ENCODE data around the gene ARHGAP21.

ARHGAP21 gene

GRCh38 chr10:24722131-24722675 is 1.5 kb downstream of the ARHGAP21 start:
- DNase-seq, result peak; percentile 0

DNA sequence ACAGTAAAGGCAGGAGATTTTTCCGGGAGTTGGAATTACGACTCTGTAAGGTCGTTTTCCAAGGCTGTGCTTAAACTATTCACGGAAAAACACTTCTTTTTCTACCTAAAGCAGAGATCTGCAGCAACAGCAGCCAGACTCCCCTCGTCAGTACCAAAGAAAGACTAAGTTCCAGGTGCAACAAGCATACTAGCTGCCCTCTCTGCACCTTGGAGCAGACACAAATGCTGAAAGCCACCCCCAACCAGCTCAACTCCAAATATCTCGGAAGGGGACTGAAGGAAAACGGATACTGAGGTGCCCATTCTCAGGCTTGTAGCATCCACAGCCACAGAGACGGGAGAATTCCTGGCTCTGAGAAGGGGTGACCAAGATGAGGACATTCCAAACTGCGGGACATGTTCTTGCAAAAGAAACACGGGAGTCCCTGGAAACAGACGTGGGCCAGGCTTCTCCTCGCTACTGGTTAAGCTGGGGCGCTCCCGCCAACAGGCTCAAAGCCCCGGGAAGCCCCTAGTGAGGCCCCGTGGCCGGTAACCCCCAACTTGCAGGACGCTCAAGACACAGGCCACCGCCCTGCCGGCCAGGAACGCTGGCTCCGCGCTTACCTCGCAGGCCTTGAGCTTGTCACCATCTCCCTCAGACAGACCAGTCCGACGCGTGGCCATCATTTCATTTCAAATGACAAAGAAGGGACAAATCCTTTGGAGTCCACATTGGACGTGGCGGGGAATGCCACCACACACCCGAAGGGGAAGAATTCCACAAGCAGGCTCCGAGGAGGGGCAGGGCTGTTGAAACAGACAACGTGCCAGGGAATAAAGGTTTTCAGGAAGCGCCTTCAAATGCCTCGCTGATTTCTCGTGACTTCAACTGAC is 2.2 kb downstream of the ARHGAP21 start:
- no peak for DNase-seq

DNA sequence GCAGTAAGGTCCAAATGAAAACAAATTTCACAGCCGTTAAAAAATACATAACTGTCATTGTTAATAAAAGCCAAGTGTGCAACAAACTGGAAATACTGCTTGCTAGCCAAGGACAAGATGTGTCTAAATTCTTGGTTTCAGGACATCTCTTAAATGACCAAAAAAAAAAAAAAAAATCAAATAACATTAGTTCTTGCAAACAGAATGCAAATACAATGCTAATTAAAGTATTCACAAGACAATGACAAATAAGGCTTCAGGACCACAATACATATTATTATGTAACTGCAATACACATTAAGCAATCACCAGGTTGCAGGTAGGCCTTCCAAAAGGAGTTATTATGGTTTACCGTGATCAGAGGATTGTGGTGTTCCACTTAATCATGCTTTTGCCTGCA is 3.6 kb downstream of the ARHGAP21 start:
- DNase-seq, result no peak

DNA sequence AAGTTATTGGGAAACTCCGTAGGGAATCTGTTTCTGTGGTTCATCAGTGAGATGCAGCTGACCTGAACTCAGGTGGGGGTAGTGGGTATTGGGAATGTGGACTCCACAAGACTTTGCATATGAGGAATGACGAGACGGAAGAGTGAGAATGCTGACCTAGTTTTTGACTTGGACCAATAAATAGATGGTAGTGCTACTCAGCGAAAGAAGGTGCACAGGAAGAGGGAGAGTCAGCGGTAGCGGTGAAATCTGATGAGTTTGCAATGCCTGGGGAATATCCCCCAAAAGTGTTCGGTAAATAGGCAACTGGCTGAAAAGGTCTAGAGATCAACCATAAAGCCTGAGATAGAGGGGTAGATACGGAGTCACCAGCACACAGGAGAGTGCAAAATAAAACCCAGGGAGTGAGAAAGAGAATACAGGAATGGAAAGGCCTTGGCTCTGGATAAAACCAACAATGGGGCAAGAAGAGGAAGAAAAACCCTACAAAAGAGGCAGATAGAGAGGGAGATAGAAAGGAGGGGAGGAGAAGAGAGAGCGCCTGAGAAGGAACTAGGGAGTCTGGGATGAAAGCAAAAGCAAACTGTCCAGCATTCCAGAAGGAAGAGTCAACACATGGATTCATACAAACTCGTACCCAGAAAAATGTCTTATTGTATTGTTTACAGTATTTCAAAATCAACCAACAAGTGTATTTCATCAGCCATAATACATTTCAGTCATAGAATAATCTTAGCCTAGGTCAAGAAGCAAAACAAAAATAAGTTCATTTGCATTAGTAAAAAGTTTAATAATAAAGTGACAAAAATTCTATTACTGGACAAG is 5.4 kb downstream of the ARHGAP21 start:
- no peak for DNase-seq

GRCh38 chr10:24716295-24716694 is 7.4 kb downstream of the ARHGAP21 start:
- DNase-seq, result no peak

DNA sequence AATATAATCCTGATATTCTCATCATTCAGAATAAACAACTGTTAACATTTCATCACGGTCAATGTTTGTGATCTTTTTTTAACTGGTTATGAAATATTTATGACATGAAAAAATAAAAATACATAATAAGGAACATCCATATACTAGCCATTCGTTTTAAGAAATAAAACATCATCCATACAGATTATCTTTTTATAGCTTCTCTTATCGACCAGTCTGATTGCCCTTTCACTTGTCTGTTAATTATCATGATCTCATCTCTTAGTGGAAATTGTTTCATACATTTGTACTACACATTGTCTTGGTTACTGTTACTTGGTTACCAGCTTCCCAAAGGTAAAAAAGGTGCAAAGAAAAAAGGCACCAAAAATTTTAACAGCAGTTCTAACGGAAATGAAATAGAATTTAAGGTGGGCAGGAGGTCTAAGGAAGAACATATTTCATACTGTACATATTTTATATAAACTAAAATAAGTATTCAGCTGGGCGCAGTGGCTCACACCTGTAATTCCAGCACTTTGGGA is 8.4 kb downstream of the ARHGAP21 start:
- DNase-seq, result no peak

DNA sequence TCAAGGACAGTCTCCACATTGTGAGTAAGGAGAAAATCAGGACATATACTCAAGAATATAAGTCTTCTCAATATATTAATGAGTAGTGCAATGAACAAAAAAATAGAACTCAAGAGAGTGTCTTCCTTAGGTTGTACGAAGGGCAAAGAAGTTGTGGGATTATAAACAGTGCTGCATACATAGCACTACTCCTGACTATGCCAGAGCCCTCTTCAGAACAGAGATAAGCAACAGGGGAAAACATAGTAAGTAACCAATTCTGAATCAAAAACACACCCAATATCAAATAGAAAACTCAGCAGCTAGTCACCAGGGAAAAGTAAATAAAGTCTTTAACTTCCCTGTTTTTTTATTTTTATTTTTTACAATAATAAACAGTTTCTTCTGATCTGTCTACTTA is 10.6 kb downstream of the ARHGAP21 start:
- DNase-seq, result no peak

DNA sequence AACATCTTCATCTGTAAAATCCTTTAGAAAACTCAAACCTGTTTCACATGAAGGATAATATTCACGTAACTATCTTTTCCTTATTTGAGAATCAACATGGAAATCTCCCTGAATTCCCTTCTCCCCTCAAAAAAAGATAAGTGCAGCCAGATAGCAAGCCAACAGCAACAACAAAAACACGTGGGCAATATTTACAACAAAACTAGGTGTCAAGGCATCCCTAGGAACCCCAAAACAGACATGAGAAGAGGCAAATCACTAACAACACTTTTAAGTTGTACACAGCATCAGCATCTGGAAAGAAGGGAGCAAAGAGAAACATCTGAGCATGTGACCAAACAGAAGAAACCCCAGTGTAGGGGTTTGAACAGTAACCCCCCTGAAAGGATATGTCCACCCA is 12.2 kb downstream of the ARHGAP21 start:
- DNase-seq, result no peak

- DNase-seq, result no peak
Observed at GRCh38 chr10:24708081-24708480, 15.6 kb downstream of the ARHGAP21 start.

- no peak for DNase-seq
Observed at GRCh38 chr10:24707445-24707844, 16.2 kb downstream of the ARHGAP21 start.

DNA sequence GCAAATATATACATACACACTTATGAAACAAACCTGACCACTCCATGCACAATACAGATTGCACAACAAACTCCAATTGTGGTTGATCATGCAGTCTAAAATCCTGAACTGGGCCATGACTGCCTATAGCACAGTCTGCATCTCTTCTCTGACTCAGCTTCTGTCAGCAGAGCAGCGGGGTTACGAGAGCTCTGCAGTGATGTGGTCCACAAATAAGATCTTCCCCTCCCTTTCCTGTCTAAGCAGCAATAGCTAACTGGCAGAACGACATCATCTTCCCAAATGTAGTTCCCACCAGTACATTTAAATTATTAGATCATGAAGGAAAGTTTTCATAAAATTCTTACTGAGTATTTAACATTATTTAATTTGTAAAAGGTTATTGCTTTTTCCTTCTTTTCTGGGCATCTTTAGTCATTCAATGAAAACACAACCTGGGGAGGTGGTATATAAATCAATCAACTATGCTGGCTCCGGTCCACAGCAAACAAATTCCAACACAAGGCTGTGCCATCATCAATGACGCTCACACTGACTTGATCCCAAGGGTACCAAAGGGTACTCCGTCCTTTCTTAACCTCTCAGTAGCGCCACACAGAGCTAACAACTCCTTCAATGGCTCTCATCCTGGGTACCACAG is 17.1 kb downstream of the ARHGAP21 start:
- peak; percentile 1 for DNase-seq

GRCh38 chr10:24703700-24704099 is 20.0 kb downstream of the ARHGAP21 start:
- no peak for DNase-seq

GRCh38 chr10:24701447-24701846 is 22.2 kb downstream of the ARHGAP21 start:
- DNase-seq, result no peak

DNA sequence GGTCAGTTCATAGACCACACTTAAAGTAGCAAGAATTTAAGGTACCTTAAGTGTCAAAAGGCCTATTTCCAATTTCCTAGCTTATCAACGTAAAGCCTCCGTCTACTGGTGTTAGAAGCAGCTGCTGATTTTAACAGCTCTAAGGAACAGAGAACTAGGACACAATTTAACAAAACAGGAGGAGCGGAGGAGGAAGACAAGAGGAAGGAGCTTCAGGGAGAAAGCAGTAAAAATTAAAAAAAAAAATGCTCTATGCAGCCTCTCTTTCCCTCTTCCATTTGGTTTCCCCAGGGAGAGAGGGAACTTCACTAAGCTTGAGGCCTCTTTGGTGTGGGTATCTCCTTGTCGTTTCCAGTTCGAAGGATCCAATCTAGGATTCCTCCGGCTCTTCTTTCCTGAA is 22.7 kb downstream of the ARHGAP21 start:
- DNase-seq, result no peak

DNA sequence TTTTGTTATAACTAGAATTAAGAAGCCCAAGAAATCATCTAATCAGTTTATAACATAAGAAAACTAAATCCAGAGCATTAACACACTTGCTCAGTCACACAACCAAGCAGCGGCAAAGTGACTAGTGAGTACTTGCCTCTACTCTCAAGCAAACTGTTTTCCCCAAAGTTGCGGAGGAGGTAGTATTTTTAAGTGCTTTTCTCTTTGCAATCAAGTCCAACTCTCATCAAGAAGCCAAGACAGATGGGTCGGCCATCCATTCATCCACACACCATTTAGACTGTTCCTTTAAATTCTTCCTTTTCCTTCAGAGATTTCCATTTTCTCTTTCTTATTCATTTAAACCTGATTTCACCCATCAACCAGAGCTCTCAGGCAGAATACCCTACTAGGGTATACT is 25.4 kb downstream of the ARHGAP21 start:
- DNase-seq, result no peak

- DNase-seq, result no peak
Observed at GRCh38 chr10:24697080-24697479, 26.6 kb downstream of the ARHGAP21 start.

DNA sequence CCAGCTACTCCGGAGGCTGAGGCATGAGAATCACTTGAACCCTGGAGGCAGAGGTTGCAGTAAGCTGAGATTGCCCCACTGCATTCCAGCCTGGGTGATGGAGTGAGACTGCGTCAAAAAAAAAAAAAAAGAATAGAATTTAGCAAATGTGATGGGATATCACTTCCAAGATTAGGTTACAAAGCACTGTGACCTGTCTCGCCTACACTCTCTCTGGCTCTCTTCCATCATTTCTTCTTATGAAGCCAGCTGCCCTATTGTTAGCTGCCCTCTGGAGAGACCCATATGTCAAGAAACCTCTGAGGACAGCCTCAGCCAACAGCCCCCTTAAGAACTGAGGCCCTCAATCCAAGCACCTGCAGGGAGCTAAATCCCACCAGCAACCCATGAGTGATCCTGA is 28.2 kb downstream of the ARHGAP21 start:
- DNase-seq, result no peak

DNA sequence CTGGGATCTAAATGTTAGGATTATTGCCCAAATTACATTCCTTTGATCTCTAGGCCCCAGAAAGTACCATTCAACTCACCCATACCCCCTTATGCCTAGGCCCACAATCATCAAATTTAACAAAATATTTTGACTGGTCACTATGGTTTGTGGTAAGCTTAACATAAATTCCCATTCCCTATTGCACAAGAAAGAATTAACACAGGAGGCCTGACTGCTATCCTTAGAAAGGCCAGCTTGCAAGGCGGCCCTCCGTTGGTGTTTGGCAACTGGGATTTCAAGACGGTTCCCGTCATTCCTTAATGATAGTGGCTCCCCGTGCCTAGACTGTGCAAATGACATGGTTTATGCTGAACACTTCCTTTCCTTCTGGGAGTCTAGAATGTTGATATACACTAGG is 29.6 kb downstream of the ARHGAP21 start:
- no peak for DNase-seq

DNA sequence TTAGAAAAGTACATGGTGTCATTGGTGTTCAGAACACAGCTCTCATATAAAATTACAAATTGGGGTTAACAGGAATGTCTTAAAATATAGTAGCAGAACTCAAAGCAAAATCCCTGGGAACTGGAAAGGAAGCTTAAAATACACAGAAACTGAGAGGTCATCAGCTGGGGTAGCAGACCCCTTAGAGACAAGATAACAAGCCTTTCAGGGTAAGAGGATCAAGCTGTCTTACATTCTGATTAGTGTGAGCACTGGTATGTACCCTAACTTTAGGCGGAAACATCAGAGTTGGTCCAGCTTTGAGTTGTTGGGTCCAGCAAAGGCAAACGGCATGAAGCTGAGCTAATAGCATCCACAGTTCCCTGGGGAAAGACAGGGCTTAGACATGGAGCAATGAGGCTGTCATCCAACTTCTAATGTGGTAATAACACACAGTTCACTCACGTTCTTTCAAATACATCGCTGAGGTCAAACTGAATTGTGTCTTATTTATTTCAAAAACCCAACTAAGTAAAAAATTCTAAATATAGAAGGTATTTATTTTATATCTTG is 32.6 kb downstream of the ARHGAP21 start:
- DNase-seq, result no peak

- DNase-seq, result no peak
Observed at GRCh38 chr10:24685958-24686540, 37.6 kb downstream of the ARHGAP21 start.

DNA sequence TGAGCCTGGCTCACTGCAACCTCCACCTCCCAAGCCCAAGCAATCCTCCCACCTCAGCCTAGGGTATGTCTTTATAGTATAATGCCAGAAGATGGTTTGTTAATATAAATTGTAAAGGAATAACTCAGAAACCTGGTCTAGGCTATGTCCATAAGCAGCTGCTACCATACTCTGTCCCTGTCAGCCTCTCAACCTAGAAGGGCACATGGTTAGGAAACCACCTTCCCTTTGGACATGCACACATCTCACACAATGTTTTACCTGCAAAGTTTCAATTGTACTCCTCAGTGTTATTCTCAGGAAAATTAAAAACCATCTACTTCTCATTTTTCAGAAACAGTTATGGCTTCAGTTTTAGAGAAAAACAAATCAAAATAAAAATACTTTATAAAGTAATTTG is 40.1 kb downstream of the ARHGAP21 start:
- DNase-seq, result no peak

DNA sequence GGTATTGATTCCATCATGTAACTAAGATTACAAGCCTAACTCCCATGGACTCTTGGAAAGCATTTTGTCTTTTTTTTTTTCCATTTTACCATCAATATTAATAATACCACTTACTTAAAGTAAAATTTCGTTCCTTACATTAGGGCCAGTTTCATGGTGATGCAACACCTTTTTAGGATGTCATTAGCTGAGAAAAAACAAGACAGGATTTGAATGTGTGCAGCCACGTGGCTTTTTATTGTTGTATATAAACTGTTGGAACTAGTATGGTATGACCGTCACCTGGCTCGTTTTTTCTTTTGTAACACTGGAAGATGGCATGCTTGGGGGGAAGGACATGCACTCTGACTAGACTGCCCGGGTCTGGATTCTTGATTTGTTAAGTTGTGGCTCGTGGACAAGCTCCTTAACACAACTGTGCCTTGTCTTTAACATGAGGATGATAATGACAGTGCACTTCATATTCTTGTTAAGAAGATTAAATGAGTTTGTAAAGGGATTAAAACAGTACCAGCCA is 42.1 kb downstream of the ARHGAP21 start:
- DNase-seq, result no peak

Measured in DMS153 (cell line).